HG02571 (cell line): ENCODE results near the gene CARF.
"Not testable (repeated sequence)": the region's sequence is repeated elsewhere in the genome, so short reads cannot be mapped to it uniquely, and the experiment has no call there.

ENCODE experiments used
- ATAC-seq: cut with Tn5 transposase; IDR thresholded peaks from one replicate; pipeline ENCODE4 v1.9.1; 2021; ENCODE audit warnings: mild to moderate bottlenecking, moderate library complexity; ENCODE audit not compliant: unreplicated experiment

Gene CARF

GRCh38 chr2:202911512-202912341, at the start of gene CARF, which contains the start of gene WDR12:
Gene CARF (plus strand): TSS chr2:202912275. CDS start chr2:202941903, 29,628 bp downstream.
Gene WDR12 (minus strand): TSS chr2:202911673. CDS start chr2:202911476, 197 bp downstream.
- ATAC-seq = peak; percentile 82

- peak; percentile 79 for ATAC-seq
Measured at GRCh38 chr2:202870431-202871299, 41.4 kb upstream of the CARF start.

GRCh38 chr2:202871300-202872141, 40.6 kb upstream of the CARF start, which contains the start of gene ICA1L:
Gene ICA1L (minus strand): TSS chr2:202871766. CDS start chr2:202829009, 42,757 bp downstream.
- ATAC-seq = peak; percentile 57

- ATAC-seq = no peak
Measured at GRCh38 chr2:202877699-202878098, 34.4 kb upstream of the CARF start.

- no peak for ATAC-seq
Measured at GRCh38 chr2:202881570-202881969, 30.5 kb upstream of the CARF start.

- no peak for ATAC-seq
Measured at GRCh38 chr2:202883987-202884675, 27.9 kb upstream of the CARF start.

GRCh38 chr2:202885190-202885589, 26.9 kb upstream of the CARF start:
- ATAC-seq = no peak

- ATAC-seq = not testable (repeated sequence)
Measured at GRCh38 chr2:202905507-202905906, 6.6 kb upstream of the CARF start.

- ATAC-seq = no peak
Measured at GRCh38 chr2:202908186-202908585, 3.9 kb upstream of the CARF start.

- no peak for ATAC-seq
Measured at GRCh38 chr2:202909394-202910192, 2.5 kb upstream of the CARF start.

GRCh38 chr2:202910250-202910649, 1.8 kb upstream of the CARF start:
- ATAC-seq = not testable (repeated sequence)

GRCh38 chr2:202910698-202911097, 1.4 kb upstream of the CARF start:
- ATAC-seq = no peak

- ATAC-seq = peak; percentile 12
Measured at GRCh38 chr2:202911203-202911511, 918 bp upstream of the CARF start.

- peak; percentile 57 for ATAC-seq
Measured at GRCh38 chr2:202912342-202913201, 497 bp downstream of the CARF start.

GRCh38 chr2:202918860-202919259, 6.8 kb downstream of the CARF start:
- no peak for ATAC-seq

- no peak for ATAC-seq
Measured at GRCh38 chr2:202932425-202933138, 20.5 kb downstream of the CARF start.

- no peak for ATAC-seq
Measured at GRCh38 chr2:202933139-202933510, 21.1 kb downstream of the CARF start.

GRCh38 chr2:202933958-202934357, 21.9 kb downstream of the CARF start:
- ATAC-seq = no peak
